ENCODE measurements around the gene GLIS1. TPM values are rescaled to one million over a fixed set of nuclear protein-coding genes. Genes with fewer than 3 reads are reported as not detected.

The GLIS1 gene
- total RNA-seq, 1 donor from 2014 or later: not detected

DNA sequence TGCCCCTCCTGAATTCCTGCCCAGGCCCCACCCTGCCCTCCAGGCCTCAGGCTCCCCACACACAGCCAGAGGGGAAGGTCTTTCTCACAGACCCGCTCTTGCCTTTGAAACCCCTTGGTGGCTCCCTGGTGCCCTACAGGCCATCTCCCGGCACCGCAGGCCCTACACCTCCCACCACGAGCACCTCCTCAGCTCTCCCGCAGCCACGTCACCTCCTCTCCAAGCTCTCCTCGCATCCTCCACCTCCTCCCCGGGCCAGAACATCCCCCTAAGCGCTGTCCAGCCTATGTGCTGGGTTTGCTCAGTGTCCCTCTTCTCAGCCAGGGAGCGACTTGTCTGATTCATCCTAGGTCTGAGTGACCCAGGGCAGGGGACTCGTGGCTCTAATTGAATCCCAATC, 213.4 kb downstream of the GLIS1 start:
- no peak for DNase-seq (ENCODE audit: low spot score)
- no peaks in the 10 kb centered on the region for H3K36me3 Mint-ChIP-seq (ENCODE audit: low read depth, unreplicated experiment)
- TF ChIP-seq, protein P1, sequence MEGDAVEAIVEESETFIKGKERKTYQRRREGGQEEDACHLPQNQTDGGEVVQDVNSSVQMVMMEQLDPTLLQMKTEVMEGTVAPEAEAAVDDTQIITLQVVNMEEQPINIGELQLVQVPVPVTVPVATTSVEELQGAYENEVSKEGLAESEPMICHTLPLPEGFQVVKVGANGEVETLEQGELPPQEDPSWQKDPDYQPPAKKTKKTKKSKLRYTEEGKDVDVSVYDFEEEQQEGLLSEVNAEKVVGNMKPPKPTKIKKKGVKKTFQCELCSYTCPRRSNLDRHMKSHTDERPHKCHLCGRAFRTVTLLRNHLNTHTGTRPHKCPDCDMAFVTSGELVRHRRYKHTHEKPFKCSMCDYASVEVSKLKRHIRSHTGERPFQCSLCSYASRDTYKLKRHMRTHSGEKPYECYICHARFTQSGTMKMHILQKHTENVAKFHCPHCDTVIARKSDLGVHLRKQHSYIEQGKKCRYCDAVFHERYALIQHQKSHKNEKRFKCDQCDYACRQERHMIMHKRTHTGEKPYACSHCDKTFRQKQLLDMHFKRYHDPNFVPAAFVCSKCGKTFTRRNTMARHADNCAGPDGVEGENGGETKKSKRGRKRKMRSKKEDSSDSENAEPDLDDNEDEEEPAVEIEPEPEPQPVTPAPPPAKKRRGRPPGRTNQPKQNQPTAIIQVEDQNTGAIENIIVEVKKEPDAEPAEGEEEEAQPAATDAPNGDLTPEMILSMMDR (IDR thresholded peaks at IDR 0.05; ENCODE audit: unreplicated experiment): no peak
- no peak overlapping the region for H3K27ac Mint-ChIP-seq (ENCODE audit: unreplicated experiment)
- peaks cover 23% of the 10 kb centered on the region for H3K27me3 Mint-ChIP-seq (ENCODE audit: unreplicated experiment)
- H3K4me3 Mint-ChIP-seq (ENCODE audit: unreplicated experiment): no peak overlapping the region
- no peaks in the 10 kb centered on the region for H3K9me3 Mint-ChIP-seq (ENCODE audit: unreplicated experiment)
- peaks cover 7% of the 10 kb centered on the region for H3K4me1 Mint-ChIP-seq (ENCODE audit: unreplicated experiment)

DNA sequence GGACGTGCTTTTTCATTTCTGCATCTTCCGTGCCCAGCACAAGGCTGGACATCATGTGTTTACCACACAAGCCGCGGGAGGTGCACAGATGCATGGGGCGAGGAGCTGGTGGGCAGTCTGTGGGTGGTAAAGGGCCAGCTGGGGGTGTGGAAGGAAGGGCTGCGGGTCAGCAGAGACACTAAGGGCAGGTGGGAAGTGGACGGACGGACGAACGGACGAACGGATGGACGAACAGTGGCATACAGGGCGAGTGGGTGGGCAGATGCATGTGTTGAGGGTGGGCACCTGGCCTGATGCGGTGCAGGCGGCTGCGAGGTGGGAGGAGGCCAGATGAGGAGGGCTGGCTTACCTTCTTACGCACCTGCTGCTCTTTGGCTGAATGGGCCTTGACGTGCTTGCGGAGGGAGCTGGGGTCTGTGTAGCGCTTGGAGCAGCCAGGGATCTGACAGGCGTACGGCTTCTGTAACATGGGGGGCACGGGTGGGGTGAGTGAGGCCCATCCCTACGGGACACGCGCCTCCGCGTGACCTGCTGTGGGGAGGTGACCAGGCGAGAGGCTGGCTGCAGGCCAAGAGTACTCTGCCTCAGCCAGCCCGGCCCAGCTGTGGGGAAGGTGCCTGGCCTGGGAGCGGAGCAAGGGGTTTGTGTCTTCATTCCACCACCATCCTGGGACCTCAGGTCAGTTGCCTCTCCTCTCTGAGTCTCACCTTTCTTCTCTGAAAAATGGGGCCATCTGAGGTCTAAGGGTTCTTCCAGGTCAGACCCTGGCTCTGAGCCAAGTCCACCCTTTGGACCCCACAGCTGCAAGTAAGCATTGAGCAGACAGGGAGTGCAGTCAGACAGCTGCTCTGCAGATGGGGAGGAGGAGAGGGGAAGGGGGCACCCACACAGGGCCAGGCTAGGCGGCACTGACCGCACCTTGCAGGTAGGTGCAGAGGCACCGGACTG, 214.3 kb downstream of the GLIS1 start:
- Mint-ChIP-seq H3K27ac (ENCODE audit: unreplicated experiment) (no peak overlapping the region), H3K9me3 (ENCODE audit: unreplicated experiment) (no peaks in the 10 kb centered on the region), H3K27me3 (ENCODE audit: unreplicated experiment) (peaks cover 25% of the 10 kb centered on the region), H3K36me3 (ENCODE audit: low read depth, unreplicated experiment) (no peaks in the 10 kb centered on the region), H3K4me1 (ENCODE audit: unreplicated experiment) (peaks cover 7% of the 10 kb centered on the region), H3K4me3 (ENCODE audit: unreplicated experiment) (no peak overlapping the region)
- no peak for DNase-seq (ENCODE audit: low spot score)
- TF ChIP-seq, protein P1 (IDR thresholded peaks at IDR 0.05; ENCODE audit: unreplicated experiment): no peak

DNA sequence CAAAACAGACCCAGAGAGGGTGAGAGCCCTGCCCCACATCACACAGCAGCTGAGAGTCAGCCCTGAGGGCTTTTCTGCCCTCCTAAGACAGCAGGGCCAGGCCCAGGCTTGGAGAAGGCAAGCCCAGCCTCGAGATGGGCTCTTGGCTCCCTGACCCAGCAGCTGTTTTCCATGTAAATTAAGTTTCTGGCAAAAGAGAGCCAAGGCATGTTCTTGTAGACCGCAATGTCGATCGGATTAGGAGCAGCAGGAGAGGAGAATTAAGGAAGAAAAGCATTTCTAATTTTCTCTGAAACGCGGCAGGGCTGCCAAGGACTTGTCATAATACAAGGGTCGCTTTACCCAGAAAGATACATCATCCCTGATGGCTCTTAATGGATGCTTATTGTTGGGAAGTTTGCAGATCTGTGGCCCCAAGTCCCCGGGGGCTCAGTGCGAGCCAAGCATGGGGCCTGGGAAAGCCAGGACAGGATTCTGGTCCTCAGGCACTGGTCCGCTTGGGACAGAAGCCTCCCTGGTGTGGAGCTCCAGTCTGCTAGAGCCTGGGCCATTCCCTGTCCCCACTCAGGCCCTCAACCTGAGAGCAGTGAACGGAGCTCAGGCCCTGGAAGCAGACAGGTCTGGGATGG, 216.9 kb downstream of the GLIS1 start:
- peaks cover 20% of the 10 kb centered on the region for H3K27me3 Mint-ChIP-seq (ENCODE audit: unreplicated experiment)
- H3K36me3 Mint-ChIP-seq (ENCODE audit: low read depth, unreplicated experiment): peaks cover 4% of the 10 kb centered on the region
- H3K9me3 Mint-ChIP-seq (ENCODE audit: unreplicated experiment): no peaks in the 10 kb centered on the region
- DNase-seq (ENCODE audit: low spot score): no peak
- no peak overlapping the region for H3K27ac Mint-ChIP-seq (ENCODE audit: unreplicated experiment)
- no peak overlapping the region for H3K4me3 Mint-ChIP-seq (ENCODE audit: unreplicated experiment)
- TF ChIP-seq, protein P1 (IDR thresholded peaks at IDR 0.05; ENCODE audit: unreplicated experiment): no peak
- peaks cover 10% of the 10 kb centered on the region for H3K4me1 Mint-ChIP-seq (ENCODE audit: unreplicated experiment)

DNA sequence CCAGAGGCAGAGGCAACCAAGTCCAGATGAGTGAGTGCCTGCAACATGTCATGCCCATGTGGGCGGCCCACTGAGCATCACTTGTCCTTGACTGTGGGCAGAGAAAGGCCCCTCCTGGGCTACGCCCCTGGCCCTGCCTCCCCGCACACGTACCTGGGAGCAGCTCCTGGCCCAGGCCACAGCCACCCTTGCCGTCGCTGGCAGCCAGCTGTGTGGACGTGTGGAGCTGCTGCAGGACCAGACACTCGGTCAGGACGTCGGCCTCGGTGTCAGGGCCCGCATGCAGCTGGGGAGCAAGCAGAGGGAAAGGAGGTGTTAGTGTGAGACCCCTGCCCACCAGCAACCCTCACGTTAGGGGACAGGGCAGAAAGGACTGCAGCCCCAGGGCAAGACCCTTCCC, 218.5 kb downstream of the GLIS1 start:
- TF ChIP-seq, protein P1 (IDR thresholded peaks at IDR 0.05; ENCODE audit: unreplicated experiment): no peak
- Mint-ChIP-seq H3K4me1 (ENCODE audit: unreplicated experiment) (peaks cover 3% of the 10 kb centered on the region), H3K27ac (ENCODE audit: unreplicated experiment) (no peak overlapping the region), H3K27me3 (ENCODE audit: unreplicated experiment) (peaks cover 16% of the 10 kb centered on the region), H3K4me3 (ENCODE audit: unreplicated experiment) (no peak overlapping the region), H3K36me3 (ENCODE audit: low read depth, unreplicated experiment) (peaks cover 4% of the 10 kb centered on the region), H3K9me3 (ENCODE audit: unreplicated experiment) (no peaks in the 10 kb centered on the region)
- DNase-seq (ENCODE audit: low spot score): no peak

DNA sequence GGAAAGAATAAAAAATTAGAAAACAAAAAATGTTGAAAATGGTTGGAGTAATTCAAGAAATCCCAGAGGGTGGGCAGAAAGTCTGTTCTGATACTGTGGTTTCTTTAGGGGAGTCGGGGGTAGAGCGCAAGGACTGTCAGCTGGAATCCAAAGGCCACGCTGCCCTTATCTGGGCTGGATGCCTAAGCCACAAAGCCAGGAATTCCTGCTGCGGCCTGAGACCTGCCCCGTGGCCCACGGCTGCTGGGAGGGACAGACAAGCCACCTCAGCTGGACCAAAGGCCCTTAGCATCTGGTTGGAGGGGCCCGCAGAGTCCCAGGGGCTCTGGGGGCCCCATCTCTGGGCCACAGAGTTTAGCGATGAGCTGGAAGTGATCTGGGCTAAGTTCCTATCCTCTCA, 219.5 kb downstream of the GLIS1 start:
- no peak overlapping the region for H3K27ac Mint-ChIP-seq (ENCODE audit: unreplicated experiment)

More for the DNA sequence above, 219.5 kb downstream of the GLIS1 start:
- H3K9me3 Mint-ChIP-seq (ENCODE audit: unreplicated experiment): no peaks in the 10 kb centered on the region
- TF ChIP-seq, protein P1 (IDR thresholded peaks at IDR 0.05; ENCODE audit: unreplicated experiment): no peak
- peaks cover 14% of the 10 kb centered on the region for H3K27me3 Mint-ChIP-seq (ENCODE audit: unreplicated experiment)
- no peak for DNase-seq (ENCODE audit: low spot score)
- peaks cover 3% of the 10 kb centered on the region for H3K4me1 Mint-ChIP-seq (ENCODE audit: unreplicated experiment)
- peaks cover 4% of the 10 kb centered on the region for H3K36me3 Mint-ChIP-seq (ENCODE audit: low read depth, unreplicated experiment)
- H3K4me3 Mint-ChIP-seq (ENCODE audit: unreplicated experiment): no peak overlapping the region
